ENCODE measurements around the gene ABCC9. TPM values are rescaled to one million over a fixed set of nuclear protein-coding genes. Genes with fewer than 3 reads are reported as not detected.

ABCC9 gene
- total RNA-seq, 2 experiments from 2014 or later = not detected

DNA sequence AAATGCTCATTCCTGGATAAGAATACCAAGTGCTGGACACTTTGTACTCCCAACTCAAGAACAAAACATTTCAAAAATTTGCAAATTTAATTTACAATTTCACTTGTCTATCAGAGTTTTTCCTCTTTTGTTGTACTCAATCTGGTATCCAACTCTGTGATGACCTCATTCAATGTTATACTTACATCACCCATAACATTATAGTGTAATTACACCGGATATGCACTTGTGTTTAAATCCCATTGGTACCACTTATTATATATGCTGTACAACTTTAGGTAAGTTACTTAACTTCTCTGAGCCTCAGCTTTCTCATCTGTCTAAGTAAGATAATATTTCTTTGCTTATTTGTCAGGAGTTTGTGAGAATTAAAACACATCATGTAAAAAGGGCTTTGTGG is 90.1 kb downstream of the ABCC9 start:
- Mint-ChIP-seq H3K4me1 (ENCODE audit: low read depth) (no peaks in the 10 kb centered on the region), H3K9me3 (ENCODE audit: insufficient read depth) (no peaks in the 10 kb centered on the region), H3K4me3 (no peak overlapping the region), H3K36me3 (ENCODE audit: low read depth) (no peaks in the 10 kb centered on the region), H3K27ac (no peak overlapping the region), H3K27me3 (ENCODE audit: low read depth) (no peaks in the 10 kb centered on the region)
- ATAC-seq (no peak), DNase-seq (no peak)
- ChIA-PET CTCF (no interaction called here), POLR2A (no interaction called here)

DNA sequence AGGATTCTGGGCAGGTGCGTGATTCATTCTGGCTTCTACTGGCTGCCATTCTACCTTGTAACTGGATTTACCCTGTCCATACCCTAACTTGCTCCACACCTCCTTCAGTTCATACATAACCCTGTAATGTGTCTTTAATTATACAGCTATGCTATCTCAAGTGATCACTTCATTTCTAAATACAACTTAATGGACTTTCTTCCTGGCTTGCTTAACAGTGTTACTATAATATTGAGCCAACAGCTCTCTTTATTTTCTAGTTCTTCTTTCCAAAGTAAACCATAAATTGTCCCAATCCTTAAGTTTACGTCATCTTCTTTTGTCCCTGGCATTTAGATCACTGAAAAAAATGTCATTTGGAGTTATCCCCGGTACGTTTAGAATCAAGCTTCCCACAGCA is 90.8 kb downstream of the ABCC9 start:
- DNase-seq (no peak), ATAC-seq (no peak)
- no peaks in the 10 kb centered on the region for H3K27me3 Mint-ChIP-seq (ENCODE audit: low read depth)
- H3K27ac Mint-ChIP-seq = no peak overlapping the region
- ChIA-PET POLR2A (no interaction called here), CTCF (no interaction called here)
- no peak overlapping the region for H3K4me3 Mint-ChIP-seq
- no peaks in the 10 kb centered on the region for H3K4me1 Mint-ChIP-seq (ENCODE audit: low read depth)
- H3K36me3 Mint-ChIP-seq (ENCODE audit: low read depth) = no peaks in the 10 kb centered on the region
- H3K9me3 Mint-ChIP-seq (ENCODE audit: insufficient read depth) = no peaks in the 10 kb centered on the region

DNA sequence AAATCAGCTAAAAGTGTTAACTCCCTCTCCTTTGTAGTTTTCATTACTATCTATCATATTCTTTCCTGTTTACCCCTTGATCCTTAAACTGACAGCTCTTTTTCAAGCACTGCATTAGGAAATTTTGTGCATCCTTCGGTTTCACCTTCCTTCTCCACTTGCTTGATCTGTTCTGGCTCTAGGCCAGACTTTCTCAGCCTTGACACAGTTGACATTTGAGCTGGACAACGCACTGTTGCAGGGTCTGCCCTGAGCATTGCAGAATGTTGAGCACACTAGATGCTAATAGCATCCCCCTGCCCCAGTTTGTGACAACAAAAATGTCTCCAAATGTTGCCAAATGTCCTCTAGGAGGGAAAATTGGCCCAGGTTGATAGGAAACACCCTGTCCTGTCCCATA is 91.3 kb downstream of the ABCC9 start:
- DNase-seq = no peak
- ChIA-PET POLR2A (no interaction called here), CTCF (no interaction called here)
- Mint-ChIP-seq H3K36me3 (ENCODE audit: low read depth) (no peaks in the 10 kb centered on the region), H3K9me3 (ENCODE audit: insufficient read depth) (no peaks in the 10 kb centered on the region), H3K27me3 (ENCODE audit: low read depth) (no peaks in the 10 kb centered on the region), H3K4me1 (ENCODE audit: low read depth) (no peaks in the 10 kb centered on the region), H3K4me3 (no peak overlapping the region), H3K27ac (no peak overlapping the region)
- no peak for ATAC-seq

DNA sequence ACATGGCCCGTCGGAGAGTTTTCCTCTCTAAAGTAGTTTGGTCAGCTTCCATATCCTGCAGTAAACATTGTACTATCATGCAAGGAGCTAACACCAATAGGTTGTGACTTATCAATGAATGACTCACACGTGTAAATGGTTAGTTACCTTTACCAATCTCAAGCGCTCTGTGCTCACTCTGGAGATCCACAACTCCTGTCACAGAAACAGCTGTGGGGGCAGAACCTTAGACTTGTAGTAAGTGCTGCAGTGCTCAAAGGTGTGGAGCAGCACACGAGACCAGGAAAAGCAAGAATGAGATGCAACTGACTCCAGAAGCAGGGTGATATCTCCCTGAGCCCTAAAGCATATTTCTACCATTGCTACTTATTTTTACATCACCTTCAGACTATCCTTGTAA is 93.0 kb downstream of the ABCC9 start:
- no peaks in the 10 kb centered on the region for H3K9me3 Mint-ChIP-seq (ENCODE audit: insufficient read depth)
- no peaks in the 10 kb centered on the region for H3K27me3 Mint-ChIP-seq (ENCODE audit: low read depth)
- no peak for ATAC-seq
- POLR2A ChIA-PET = no interaction called here
- DNase-seq = no peak
- no peaks in the 10 kb centered on the region for H3K4me1 Mint-ChIP-seq (ENCODE audit: low read depth)
- CTCF ChIA-PET = no interaction called here
- H3K36me3 Mint-ChIP-seq (ENCODE audit: low read depth) = no peaks in the 10 kb centered on the region
- H3K4me3 Mint-ChIP-seq = no peak overlapping the region
- H3K27ac Mint-ChIP-seq = no peak overlapping the region

DNA sequence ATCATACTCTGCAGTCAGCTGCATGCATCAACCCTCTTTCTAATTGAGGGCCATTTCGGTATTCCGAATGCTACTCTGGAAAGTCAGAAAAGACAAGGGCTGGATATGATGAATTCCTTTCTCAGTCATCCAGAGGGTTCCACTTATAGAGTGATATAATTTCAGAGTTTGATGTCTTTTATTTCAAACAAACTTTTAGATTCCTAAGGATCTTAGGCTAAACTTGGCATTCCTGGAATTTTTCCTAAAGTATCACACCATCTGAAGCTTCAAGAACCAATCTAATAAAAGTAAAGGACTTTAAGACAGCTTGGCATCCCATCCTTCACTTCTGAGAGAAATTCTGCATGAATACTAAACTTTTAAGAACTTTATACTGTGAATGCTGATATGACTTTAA is 97.4 kb downstream of the ABCC9 start:
- H3K4me3 Mint-ChIP-seq = no peak overlapping the region
- H3K27me3 Mint-ChIP-seq (ENCODE audit: low read depth) = no peaks in the 10 kb centered on the region
- DNase-seq = no peak
- ChIA-PET CTCF (no interaction called here), POLR2A (no interaction called here)
- no peak for ATAC-seq
- H3K4me1 Mint-ChIP-seq (ENCODE audit: low read depth) = no peaks in the 10 kb centered on the region
- H3K9me3 Mint-ChIP-seq (ENCODE audit: insufficient read depth) = no peaks in the 10 kb centered on the region
- no peak overlapping the region for H3K27ac Mint-ChIP-seq
- no peaks in the 10 kb centered on the region for H3K36me3 Mint-ChIP-seq (ENCODE audit: low read depth)

DNA sequence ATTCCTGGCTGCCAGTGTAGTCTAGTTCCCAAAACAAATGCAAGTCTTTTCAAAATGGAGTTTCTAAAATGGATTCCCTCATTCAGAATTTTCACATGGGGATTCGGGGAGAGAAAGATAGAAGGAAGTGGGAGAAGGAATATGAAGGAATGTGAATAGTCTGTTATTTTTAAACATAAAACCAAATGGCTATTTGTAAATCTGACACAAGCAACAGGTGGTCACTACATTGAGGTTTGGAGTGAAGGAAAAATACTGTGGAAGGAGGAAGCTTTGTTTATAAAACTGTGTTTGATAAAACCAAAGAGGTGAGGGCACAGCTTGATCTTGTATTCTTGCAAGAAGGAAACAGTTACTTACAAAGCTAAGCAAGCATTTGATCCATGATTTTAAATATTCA is 101.5 kb downstream of the ABCC9 start:
- ChIA-PET POLR2A (no interaction called here), CTCF (interaction anchor here (0.7 kb wide), 1 partner anchor 142 kb away, joined by 3 read pairs; no protein-coding TSS in a partner anchor)
- Mint-ChIP-seq H3K4me3 (no peak overlapping the region), H3K27me3 (ENCODE audit: low read depth) (no peaks in the 10 kb centered on the region), H3K9me3 (ENCODE audit: insufficient read depth) (no peaks in the 10 kb centered on the region), H3K36me3 (ENCODE audit: low read depth) (no peaks in the 10 kb centered on the region), H3K4me1 (ENCODE audit: low read depth) (no peaks in the 10 kb centered on the region), H3K27ac (no peak overlapping the region)
- DNase-seq (no peak), ATAC-seq (no peak)

DNA sequence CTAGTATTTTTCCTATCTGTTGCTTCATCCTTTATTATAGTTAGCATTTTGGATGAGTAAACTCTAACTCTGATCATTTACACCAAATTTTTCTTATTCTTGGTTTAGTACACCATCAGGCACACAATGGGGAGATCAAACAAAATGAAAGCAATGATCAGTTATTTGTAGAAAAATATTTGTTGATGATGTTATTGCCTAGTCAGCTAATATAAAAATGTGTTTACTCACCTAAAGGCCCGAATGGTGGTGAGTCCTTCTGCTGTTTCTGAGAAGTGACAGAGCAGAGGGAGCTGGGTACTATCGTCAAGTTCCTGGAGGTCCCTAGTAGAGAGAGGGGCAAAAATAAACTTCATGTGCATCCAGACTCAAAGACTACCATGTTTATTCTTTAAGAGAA is 103.4 kb downstream of the ABCC9 start:
- Mint-ChIP-seq H3K36me3 (ENCODE audit: low read depth) (no peaks in the 10 kb centered on the region), H3K4me1 (ENCODE audit: low read depth) (no peaks in the 10 kb centered on the region), H3K27me3 (ENCODE audit: low read depth) (no peaks in the 10 kb centered on the region), H3K4me3 (no peak overlapping the region), H3K9me3 (ENCODE audit: insufficient read depth) (no peaks in the 10 kb centered on the region), H3K27ac (no peak overlapping the region)
- ATAC-seq (no peak), DNase-seq (no peak)
- ChIA-PET POLR2A (no interaction called here), CTCF (no interaction called here)

DNA sequence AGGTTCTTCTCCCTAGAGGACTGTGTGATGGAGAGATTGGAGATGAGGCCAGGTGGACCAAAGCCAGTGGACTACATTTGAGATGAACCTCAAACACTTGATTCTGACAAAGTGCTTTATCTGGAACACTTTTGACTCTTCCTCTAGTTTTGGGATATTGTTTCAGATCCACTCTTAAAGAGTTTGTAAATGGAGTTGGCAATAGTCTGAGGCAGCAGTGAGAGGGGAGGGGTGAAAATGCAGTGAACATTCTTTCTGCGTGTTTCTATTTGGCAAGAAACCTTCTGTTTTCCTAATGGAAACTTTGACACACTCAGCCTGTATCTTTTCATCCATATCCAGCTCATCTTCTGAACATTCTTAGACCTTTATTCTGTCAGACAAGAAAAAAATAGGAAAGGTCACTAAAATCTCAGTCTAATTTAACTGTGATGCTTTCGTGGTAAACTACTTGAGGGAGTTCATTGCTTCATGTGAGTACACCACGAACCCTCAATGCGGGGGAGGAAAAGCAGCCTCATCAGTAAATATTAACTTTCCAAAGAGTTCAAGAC is 109.4 kb downstream of the ABCC9 start:
- ATAC-seq = no peak
- DNase-seq = no peak
- no peaks in the 10 kb centered on the region for H3K36me3 Mint-ChIP-seq (ENCODE audit: low read depth)
- CTCF ChIA-PET = no interaction called here
- H3K27ac Mint-ChIP-seq = no peak overlapping the region
- H3K4me1 Mint-ChIP-seq (ENCODE audit: low read depth) = no peaks in the 10 kb centered on the region
- H3K27me3 Mint-ChIP-seq (ENCODE audit: low read depth) = no peaks in the 10 kb centered on the region
- POLR2A ChIA-PET = no interaction called here
- H3K9me3 Mint-ChIP-seq (ENCODE audit: insufficient read depth) = no peaks in the 10 kb centered on the region
- H3K4me3 Mint-ChIP-seq = no peak overlapping the region

DNA sequence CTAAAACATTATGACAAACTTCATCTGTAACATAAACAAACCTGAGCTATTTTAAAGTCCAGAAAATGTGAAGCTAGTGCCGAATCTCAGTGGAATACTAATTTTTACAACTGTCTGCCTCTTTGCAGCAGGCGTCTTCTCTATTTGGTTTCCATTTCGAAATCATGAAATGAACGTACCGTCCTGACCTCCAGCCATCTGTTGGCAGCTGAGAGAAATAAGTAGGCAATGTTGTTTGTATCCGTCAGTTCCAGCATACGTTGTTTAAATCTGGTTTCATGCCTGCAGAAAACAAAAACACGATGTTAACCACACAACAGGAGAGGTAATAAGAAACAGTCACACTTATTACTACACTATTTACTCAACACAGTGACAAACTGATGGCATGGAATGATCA is 112.4 kb downstream of the ABCC9 start:
- CTCF ChIA-PET = no interaction called here

DNA sequence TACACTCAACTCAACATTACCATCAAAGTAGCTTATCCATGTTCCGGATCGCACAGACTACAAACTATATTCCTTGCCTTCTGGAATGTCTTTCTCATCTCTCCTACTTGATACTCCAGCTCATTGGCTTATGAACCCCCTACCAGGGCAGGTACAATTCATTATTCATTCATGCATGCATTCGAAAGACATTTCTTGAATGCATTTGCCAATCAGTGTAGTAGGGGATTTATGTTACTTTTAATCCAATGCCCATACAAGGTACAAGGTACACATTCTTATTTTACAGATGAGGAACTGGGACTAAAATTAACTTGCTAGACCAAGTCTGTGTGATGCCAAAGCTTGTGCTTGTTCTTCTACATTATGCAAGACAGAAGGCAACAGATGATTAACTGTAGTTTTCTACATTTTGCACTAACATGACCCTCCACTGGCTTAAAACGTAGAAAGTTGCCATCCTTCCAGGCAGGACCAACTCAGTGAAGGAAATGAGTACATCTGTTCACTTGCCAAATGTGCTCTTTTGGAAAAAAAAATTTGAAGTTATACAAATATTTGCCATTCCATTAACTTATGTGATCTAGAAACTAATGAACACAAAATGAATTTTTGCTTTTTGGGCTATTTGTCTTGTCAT is 113.0 kb downstream of the ABCC9 start:
- ATAC-seq = no peak
- H3K9me3 Mint-ChIP-seq (ENCODE audit: insufficient read depth) = no peaks in the 10 kb centered on the region
- H3K36me3 Mint-ChIP-seq (ENCODE audit: low read depth) = no peaks in the 10 kb centered on the region
- H3K4me3 Mint-ChIP-seq = no peak overlapping the region
- POLR2A ChIA-PET = no interaction called here
- CTCF ChIA-PET = interaction anchor here (1.0 kb wide), 1 partner anchor 227 kb away, joined by 3 read pairs; no protein-coding TSS in a partner anchor
- DNase-seq = no peak
- H3K27me3 Mint-ChIP-seq (ENCODE audit: low read depth) = no peaks in the 10 kb centered on the region
- H3K27ac Mint-ChIP-seq = no peak overlapping the region
- no peaks in the 10 kb centered on the region for H3K4me1 Mint-ChIP-seq (ENCODE audit: low read depth)

More for the DNA sequence above, 112.4 kb downstream of the ABCC9 start:
- Mint-ChIP-seq H3K4me3 (no peak overlapping the region), H3K9me3 (ENCODE audit: insufficient read depth) (no peaks in the 10 kb centered on the region), H3K27me3 (ENCODE audit: low read depth) (no peaks in the 10 kb centered on the region), H3K4me1 (ENCODE audit: low read depth) (no peaks in the 10 kb centered on the region), H3K27ac (no peak overlapping the region), H3K36me3 (ENCODE audit: low read depth) (no peaks in the 10 kb centered on the region)
- no peak for DNase-seq
- POLR2A ChIA-PET = no interaction called here
- no peak for ATAC-seq

DNA sequence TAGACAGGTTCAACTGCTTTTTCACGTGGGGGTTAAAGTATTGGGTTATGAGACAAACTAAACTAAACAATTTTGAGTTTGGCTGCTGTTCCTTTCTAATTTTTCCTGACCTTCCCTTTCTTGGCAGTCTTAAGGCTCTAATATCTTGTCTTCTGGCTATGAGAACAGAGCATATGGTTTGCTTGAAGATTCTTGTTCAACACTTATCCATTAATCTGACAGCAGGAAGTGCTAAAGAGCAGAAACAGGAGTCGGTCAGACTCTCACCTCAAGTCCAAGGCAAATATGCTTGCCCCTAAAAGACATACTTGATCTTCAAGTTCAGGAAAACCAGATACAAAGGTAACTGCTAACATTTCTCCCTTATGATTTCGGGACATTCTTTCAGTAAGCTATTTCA is 114.1 kb downstream of the ABCC9 start:
- H3K36me3 Mint-ChIP-seq (ENCODE audit: low read depth) = no peaks in the 10 kb centered on the region
- ATAC-seq = no peak
- H3K27me3 Mint-ChIP-seq (ENCODE audit: low read depth) = no peaks in the 10 kb centered on the region
- H3K4me3 Mint-ChIP-seq = no peak overlapping the region
- no peaks in the 10 kb centered on the region for H3K9me3 Mint-ChIP-seq (ENCODE audit: insufficient read depth)
- no peak overlapping the region for H3K27ac Mint-ChIP-seq
- H3K4me1 Mint-ChIP-seq (ENCODE audit: low read depth) = no peaks in the 10 kb centered on the region
- no peak for DNase-seq
- ChIA-PET POLR2A (no interaction called here), CTCF (interaction anchor here (1.0 kb wide), 1 partner anchor 228 kb away, joined by 3 read pairs; no protein-coding TSS in a partner anchor)

DNA sequence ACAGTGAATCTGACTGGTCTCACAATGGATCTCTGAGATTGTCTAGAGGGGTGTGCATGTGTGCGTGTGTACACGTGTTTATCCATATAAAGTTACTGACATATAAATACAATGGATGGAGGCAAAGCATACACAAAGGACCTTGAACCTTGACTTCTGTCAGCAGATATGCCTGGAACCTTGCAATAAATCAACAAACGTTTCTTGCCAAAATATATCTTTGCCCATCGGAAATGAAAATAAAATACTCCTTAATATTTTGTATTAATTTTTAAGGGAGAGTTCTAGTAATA is 114.7 kb downstream of the ABCC9 start:
- H3K27me3 Mint-ChIP-seq (ENCODE audit: low read depth) = no peaks in the 10 kb centered on the region
- H3K36me3 Mint-ChIP-seq (ENCODE audit: low read depth) = no peaks in the 10 kb centered on the region
- ChIA-PET CTCF (no interaction called here), POLR2A (no interaction called here)
- no peaks in the 10 kb centered on the region for H3K9me3 Mint-ChIP-seq (ENCODE audit: insufficient read depth)
- ATAC-seq = no peak
- no peaks in the 10 kb centered on the region for H3K4me1 Mint-ChIP-seq (ENCODE audit: low read depth)
- no peak overlapping the region for H3K4me3 Mint-ChIP-seq
- H3K27ac Mint-ChIP-seq = no peak overlapping the region
- no peak for DNase-seq

DNA sequence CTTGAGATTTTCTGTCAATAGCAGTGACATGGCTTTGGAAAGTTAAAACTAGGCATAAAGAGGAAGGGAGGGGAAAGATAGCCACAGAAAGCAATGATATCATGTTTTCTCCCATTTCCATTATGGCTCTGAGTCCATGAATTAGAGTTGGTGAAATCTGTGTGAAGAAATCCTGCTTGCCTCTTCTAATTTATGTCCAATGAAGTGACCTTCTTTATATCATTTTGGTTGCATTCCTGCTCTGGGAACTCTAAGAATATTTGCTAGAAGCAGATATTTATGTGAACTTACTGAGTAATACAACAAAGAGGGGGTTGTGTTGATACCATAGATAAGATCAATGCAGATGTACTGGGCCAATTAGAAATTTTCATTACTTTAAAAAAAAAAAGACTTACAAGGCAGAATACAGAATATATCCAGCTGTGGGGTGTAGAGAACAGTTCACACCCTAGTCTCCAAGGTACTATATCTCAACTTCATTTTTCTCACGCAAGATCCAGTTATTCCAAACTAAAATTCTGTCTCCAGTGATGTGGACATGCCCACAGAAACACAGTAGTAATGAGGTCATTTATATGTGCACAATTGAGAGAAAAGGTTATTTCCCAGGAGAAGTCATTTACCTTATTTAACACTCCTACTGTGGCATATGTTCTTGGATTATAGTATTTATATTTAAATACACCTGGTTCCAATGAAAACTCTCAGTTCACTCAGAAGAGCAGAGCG is 115.2 kb downstream of the ABCC9 start:
- Mint-ChIP-seq H3K4me1 (ENCODE audit: low read depth) (no peaks in the 10 kb centered on the region), H3K27ac (no peak overlapping the region), H3K9me3 (ENCODE audit: insufficient read depth) (no peaks in the 10 kb centered on the region), H3K4me3 (no peak overlapping the region), H3K36me3 (ENCODE audit: low read depth) (no peaks in the 10 kb centered on the region), H3K27me3 (ENCODE audit: low read depth) (no peaks in the 10 kb centered on the region)
- DNase-seq (no peak), ATAC-seq (no peak)
- ChIA-PET POLR2A (no interaction called here), CTCF (no interaction called here)

Measured in activated CD8-positive, alpha-beta T cell treated with anti-CD3 and anti-CD28 coated beads, Interleukin-2, amount 10 ng/mL, durations not matched to agents 7 days and 5 days (primary cell).